ENCODE results near the gene BCAS1.

Gene BCAS1

DNA sequence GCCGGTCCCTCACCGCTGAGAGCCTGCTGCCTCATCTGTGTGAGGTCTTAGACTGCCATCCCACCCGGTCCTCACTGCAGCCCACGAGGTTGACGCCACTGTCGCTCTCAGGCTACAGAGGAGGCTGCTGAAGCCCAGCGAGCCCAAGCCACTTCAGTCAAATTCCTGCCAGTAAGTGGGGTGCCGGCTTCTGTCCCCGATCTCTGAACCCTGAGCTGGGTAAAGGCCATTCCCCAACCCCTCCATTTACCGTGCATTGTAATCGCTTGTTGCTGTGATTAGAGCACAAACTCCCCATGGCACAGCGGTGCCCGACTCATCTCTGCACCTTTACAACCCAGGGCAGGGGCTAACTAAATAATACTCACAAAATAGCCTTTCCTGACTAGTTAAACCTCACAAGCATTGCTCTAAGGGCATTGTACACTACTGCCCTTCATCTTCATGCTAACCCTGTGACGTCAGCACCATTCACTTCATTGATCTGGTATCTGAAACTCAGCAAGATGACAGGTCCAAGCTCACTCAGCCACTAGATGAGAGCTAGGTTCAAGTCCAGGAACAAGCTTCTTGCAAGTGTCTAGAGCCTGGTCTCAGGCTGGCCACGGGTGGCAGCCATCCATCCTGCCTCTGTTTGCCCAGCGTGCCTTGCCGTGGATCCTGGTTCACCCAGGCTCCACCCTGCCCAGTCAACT, 122.7 kb downstream of the BCAS1 start:
- Histone ChIP-seq H3K4me1 (ENCODE audit: low read length) (peaks cover 21% of the 10 kb centered on the region), H3K36me3 (replicated peaks; ENCODE audit: low read depth, low read length) (no peaks in the 10 kb centered on the region), H3K9ac (ENCODE audit: low read length) (no peak overlapping the region), H3K27ac (ENCODE audit: low read length) (no peak overlapping the region), H3K79me2 (ENCODE audit: low read length) (no peaks in the 10 kb centered on the region), H3K27me3 (ENCODE audit: low read depth, low read length) (no peaks in the 10 kb centered on the region), H4K20me1 (ENCODE audit: insufficient read depth, low read length) (no peaks in the 10 kb centered on the region), H2AFZ (ENCODE audit: low read depth, low read length) (no peak overlapping the region), H3K4me3 (ENCODE audit: low read length) (no peak overlapping the region), H3K4me2 (ENCODE audit: low read length) (no peak overlapping the region), H3K9me3 (ENCODE audit: insufficient read depth, low read length) (0 out of 2 replicates have a peak, but pooled peaks cover 3% of the 10 kb centered on the region)
- TF ChIP-seq EZH2phosphoT487 (IDR thresholded peaks at IDR 0.05; ENCODE audit: low read depth) = no peak
- TF ChIP-seq, protein P1, sequence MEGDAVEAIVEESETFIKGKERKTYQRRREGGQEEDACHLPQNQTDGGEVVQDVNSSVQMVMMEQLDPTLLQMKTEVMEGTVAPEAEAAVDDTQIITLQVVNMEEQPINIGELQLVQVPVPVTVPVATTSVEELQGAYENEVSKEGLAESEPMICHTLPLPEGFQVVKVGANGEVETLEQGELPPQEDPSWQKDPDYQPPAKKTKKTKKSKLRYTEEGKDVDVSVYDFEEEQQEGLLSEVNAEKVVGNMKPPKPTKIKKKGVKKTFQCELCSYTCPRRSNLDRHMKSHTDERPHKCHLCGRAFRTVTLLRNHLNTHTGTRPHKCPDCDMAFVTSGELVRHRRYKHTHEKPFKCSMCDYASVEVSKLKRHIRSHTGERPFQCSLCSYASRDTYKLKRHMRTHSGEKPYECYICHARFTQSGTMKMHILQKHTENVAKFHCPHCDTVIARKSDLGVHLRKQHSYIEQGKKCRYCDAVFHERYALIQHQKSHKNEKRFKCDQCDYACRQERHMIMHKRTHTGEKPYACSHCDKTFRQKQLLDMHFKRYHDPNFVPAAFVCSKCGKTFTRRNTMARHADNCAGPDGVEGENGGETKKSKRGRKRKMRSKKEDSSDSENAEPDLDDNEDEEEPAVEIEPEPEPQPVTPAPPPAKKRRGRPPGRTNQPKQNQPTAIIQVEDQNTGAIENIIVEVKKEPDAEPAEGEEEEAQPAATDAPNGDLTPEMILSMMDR (IDR thresholded peaks at IDR 0.05; ENCODE audit: low read depth, low read length) = no peak

DNA sequence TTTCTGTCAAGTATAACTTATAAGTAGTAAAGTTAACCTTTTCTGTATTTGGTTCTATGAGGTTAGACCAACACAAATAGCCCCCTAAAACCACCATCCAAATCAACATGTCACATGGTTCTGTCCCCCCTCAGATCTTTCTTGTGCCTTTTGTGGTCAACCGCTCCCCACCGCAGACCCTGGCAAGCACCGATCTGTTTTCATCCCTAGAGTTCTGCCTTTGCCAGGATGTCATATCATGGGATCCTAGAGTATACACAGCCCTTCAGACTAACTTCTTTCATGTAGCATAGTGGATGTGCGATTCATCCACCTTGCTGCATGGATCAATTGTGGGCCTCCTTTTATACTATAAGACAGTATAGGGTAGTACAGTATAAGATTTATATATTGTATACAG, 124.3 kb downstream of the BCAS1 start:
- H3K4me3 ChIP-seq (ENCODE audit: low read length) = no peak overlapping the region
- TF ChIP-seq, protein P1 (IDR thresholded peaks at IDR 0.05; ENCODE audit: low read depth, low read length) = no peak
- TF ChIP-seq EZH2phosphoT487 (IDR thresholded peaks at IDR 0.05; ENCODE audit: low read depth) = no peak
- no peaks in the 10 kb centered on the region for H3K36me3 ChIP-seq (replicated peaks; ENCODE audit: low read depth, low read length)
- H3K79me2 ChIP-seq (ENCODE audit: low read length) = no peaks in the 10 kb centered on the region
- H4K20me1 ChIP-seq (ENCODE audit: insufficient read depth, low read length) = no peaks in the 10 kb centered on the region
- H3K9me3 ChIP-seq (ENCODE audit: insufficient read depth, low read length) = no peaks in the 10 kb centered on the region
- H3K9ac ChIP-seq (ENCODE audit: low read length) = no peak overlapping the region
- H2AFZ ChIP-seq (ENCODE audit: low read depth, low read length) = no peak overlapping the region
- no peak overlapping the region for H3K27ac ChIP-seq (ENCODE audit: low read length)
- no peaks in the 10 kb centered on the region for H3K27me3 ChIP-seq (ENCODE audit: low read depth, low read length)
- peaks cover 36% of the 10 kb centered on the region for H3K4me1 ChIP-seq (ENCODE audit: low read length)
- H3K4me2 ChIP-seq (ENCODE audit: low read length) = no peak overlapping the region

DNA sequence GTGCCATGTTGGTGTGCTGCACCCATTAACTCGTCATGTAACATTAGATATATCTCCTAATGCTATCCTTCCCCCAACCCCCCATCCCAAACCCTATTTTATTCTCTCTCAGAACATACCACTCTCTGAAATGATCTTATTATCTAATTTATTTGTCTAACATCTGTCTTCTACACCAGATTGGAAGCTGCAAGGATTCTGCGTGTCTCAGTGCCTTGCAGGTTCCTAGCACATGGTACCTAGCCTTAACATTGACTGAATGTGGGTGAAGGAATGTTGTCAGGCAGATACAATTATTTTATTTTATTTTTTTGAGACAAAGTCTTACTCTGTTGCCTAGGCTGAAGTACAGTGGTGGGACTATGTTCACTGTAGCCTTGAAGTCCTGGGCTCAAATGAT, 124.9 kb downstream of the BCAS1 start:
- Histone ChIP-seq H2AFZ (ENCODE audit: low read depth, low read length) (no peak overlapping the region), H3K4me2 (ENCODE audit: low read length) (no peak overlapping the region), H3K4me3 (ENCODE audit: low read length) (no peak overlapping the region), H3K36me3 (replicated peaks; ENCODE audit: low read depth, low read length) (no peaks in the 10 kb centered on the region), H3K4me1 (ENCODE audit: low read length) (peaks cover 43% of the 10 kb centered on the region), H3K27ac (ENCODE audit: low read length) (no peak overlapping the region), H4K20me1 (ENCODE audit: insufficient read depth, low read length) (no peaks in the 10 kb centered on the region), H3K27me3 (ENCODE audit: low read depth, low read length) (no peaks in the 10 kb centered on the region), H3K9ac (ENCODE audit: low read length) (no peak overlapping the region), H3K9me3 (ENCODE audit: insufficient read depth, low read length) (no peaks in the 10 kb centered on the region), H3K79me2 (ENCODE audit: low read length) (no peaks in the 10 kb centered on the region)
- TF ChIP-seq, protein P1 (IDR thresholded peaks at IDR 0.05; ENCODE audit: low read depth, low read length) = no peak
- no peak for TF ChIP-seq EZH2phosphoT487 (IDR thresholded peaks at IDR 0.05; ENCODE audit: low read depth)

DNA sequence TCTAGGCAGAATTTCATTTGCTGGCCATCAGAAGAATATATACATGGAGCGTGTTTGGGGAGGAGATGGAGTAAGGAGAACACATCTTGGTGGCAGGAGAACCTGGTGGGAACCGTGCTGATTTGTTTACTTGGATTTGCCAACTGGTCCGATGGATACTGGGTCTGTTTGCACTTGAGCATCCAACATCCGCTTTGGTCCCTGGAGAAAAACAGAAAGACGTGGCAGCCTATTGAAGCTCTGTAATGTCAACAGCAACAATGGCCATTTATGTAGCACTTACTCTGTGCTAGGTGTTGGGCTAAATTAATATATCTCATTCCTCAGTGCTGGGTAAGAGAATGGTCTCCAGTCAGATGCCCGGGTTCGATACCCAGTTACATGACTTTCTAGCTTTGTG, 125.6 kb downstream of the BCAS1 start:
- TF ChIP-seq, protein P1 (IDR thresholded peaks at IDR 0.05; ENCODE audit: low read depth, low read length) = no peak
- no peak for TF ChIP-seq EZH2phosphoT487 (IDR thresholded peaks at IDR 0.05; ENCODE audit: low read depth)
- Histone ChIP-seq H3K4me1 (ENCODE audit: low read length) (peaks cover 48% of the 10 kb centered on the region), H3K4me3 (ENCODE audit: low read length) (no peak overlapping the region), H2AFZ (ENCODE audit: low read depth, low read length) (no peak overlapping the region), H3K79me2 (ENCODE audit: low read length) (no peaks in the 10 kb centered on the region), H3K27ac (ENCODE audit: low read length) (no peak overlapping the region), H3K4me2 (ENCODE audit: low read length) (no peak overlapping the region), H3K36me3 (replicated peaks; ENCODE audit: low read depth, low read length) (no peaks in the 10 kb centered on the region), H3K27me3 (ENCODE audit: low read depth, low read length) (no peaks in the 10 kb centered on the region), H3K9me3 (ENCODE audit: insufficient read depth, low read length) (no peaks in the 10 kb centered on the region), H3K9ac (ENCODE audit: low read length) (no peak overlapping the region), H4K20me1 (ENCODE audit: insufficient read depth, low read length) (no peaks in the 10 kb centered on the region)

Measured in OCI-LY3 (cell line).